ENCODE data around the gene HOXD9. TPM values are rescaled to one million over a fixed set of nuclear protein-coding genes. Genes with fewer than 3 reads are reported as not detected.
A peak's percentile ranks its signal among the peaks of the same experiment; 100 is the strongest.

Gene HOXD9
- polyA plus RNA-seq, 1 of the 3 experiments (the other 2 are of a cell fraction), result 4.8 TPM

DNA sequence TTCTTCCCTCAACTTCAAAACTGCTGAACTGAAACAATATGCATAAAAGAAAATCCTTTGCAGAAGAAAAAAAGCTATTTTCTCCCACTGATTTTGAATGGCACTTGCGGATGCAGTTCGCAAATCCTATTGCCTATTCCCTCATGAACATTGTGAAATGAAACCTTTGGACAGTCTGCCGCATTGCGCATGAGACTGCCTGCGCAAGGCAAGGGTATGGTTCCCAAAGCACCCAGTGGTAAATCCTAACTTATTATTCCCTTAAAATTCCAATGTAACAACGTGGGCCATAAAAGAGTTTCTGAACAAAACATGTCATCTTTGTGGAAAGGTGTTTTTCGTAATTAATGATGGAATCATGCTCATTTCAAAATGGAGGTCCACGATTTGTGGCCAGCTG is 15.4 kb downstream of the HOXD9 start (continued):
- no peak for TF ChIP-seq FOXM1 (IDR thresholded peaks at IDR 0.05; ENCODE audit: low read depth)
- TF ChIP-seq, protein P1, sequence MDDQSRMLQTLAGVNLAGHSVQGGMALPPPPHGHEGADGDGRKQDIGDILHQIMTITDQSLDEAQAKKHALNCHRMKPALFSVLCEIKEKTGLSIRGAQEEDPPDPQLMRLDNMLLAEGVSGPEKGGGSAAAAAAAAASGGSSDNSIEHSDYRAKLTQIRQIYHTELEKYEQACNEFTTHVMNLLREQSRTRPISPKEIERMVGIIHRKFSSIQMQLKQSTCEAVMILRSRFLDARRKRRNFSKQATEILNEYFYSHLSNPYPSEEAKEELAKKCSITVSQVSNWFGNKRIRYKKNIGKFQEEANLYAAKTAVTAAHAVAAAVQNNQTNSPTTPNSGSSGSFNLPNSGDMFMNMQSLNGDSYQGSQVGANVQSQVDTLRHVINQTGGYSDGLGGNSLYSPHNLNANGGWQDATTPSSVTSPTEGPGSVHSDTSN (IDR thresholded peaks at IDR 0.05), result no peak
- no peak for TF ChIP-seq RCOR1 (IDR thresholded peaks at IDR 0.05; ENCODE audit: low read length)
- TF ChIP-seq USF1 (IDR thresholded peaks at IDR 0.05; ENCODE audit: borderline replicate concordance, low read depth), result no peak
- TF ChIP-seq MEF2A (IDR thresholded peaks at IDR 0.05; ENCODE audit: borderline replicate concordance, low read depth), result no peak

- no peaks in the 10 kb centered on the region for H3K27me3 ChIP-seq (ENCODE audit: insufficient read depth)
- peak overlapping the region; percentile 63 to 92 for H3K27ac ChIP-seq (ENCODE audit: low read depth in 2 of 2, low read length in 1 of 2)
- WGBS (ENCODE audit: low lambda C conversion rate), result 28% methylated on average over 14 of the region's 14 CpGs
- H3K9me3 ChIP-seq, result no peaks in the 10 kb centered on the region
- TF ChIP-seq RFX5 (IDR thresholded peaks at IDR 0.05; ENCODE audit: low read length) (no peak), EP300 (IDR thresholded peaks at IDR 0.05; ENCODE audit: borderline replicate concordance in 1 of 2, low read depth in 1 of 2, low read length in 1 of 2) (no peak), CHD2 (IDR thresholded peaks at IDR 0.05; ENCODE audit: low read length, partially characterized antibody) (peak; percentile 9)
- ChIA-PET POLR2A (interaction anchor here (1.4 to 3.0 kb wide), 4 partner anchors 131 to 499 kb away, joined by 4 to 21 read pairs (median 15); partner anchors contain the start of gene MTX2), CTCF (interaction anchor here (0.8 to 26.1 kb wide), 18 partner anchors 8 to 1195 kb away, joined by 3 to 1047 read pairs (median 15); partner anchors contain the start of genes HOXD3, HOXD4 and HOXD9)
- no peak for DNase-seq
- peaks cover 45% of the 10 kb centered on the region for H3K79me2 ChIP-seq (ENCODE audit: insufficient read depth)
- peak overlapping the region; percentile 83 to 86 for H3K4me3 ChIP-seq (ENCODE audit: low read depth in 2 of 2, low read length in 1 of 2)
- H3K9ac ChIP-seq, result peak overlapping the region; percentile 94
- H3K4me1 ChIP-seq (ENCODE audit: control insufficient read depth in 1 of 2, insufficient read depth in 2 of 2, low read depth in 1 of 2, low read length in 1 of 2), result peaks cover 25 to 48% of the 10 kb centered on the region in 2 experiments
- no peaks in the 10 kb centered on the region for H3K9me2 ChIP-seq
- H3F3A ChIP-seq (replicated peaks; ENCODE audit: insufficient read depth), result peaks cover 33% of the 10 kb centered on the region
- H3K4me2 ChIP-seq, result peak overlapping the region; percentile 96
- no peaks in the 10 kb centered on the region for H3K36me3 ChIP-seq (replicated peaks in 1 of 2; ENCODE audit: control insufficient read depth in 1 of 2, insufficient read depth in 2 of 2, low read length in 1 of 2)
- no peaks in the 10 kb centered on the region for H4K20me1 ChIP-seq (ENCODE audit: insufficient read depth)
- H2AFZ ChIP-seq (ENCODE audit: low read depth), result peak overlapping the region; percentile 94
These were observed 16.0 kb downstream of the HOXD9 start for GRCh38 chr2:176138526-176138922.

DNA sequence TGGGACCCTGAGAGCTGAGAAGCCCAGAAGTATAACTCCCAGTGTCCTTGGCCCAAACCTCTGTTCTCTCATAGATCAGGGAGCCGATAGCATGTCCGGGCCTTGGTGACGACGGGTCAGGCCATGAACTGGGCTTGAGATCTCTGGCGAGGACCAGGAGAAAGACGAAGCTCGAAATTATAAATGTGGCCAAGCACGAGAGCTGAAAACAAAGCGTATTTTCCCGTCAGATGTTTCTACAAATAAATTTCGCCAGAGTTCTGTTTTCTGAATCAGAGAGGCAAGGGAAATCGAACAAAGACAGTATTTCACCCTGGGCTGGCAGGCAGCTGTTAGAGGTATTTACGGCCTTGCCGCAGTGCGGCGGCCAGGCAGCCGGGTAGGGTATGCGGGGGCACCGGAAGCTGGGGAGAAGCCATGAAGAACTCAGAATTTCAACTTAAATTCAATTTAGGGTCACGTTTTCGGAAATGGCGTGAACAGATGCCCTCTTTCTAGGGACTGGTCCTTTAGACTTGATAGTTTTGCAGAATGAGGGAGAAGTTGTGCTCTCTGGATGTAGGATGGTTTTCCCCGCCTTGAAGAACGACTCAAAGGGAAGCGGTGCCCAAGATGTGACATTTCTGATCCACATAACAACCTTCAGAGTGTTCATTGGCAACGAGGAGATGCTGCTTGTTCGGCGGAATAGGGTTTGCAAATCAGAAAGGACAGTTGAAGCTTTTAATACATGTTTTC is 16.6 kb downstream of the HOXD9 start:
- Histone ChIP-seq H2AFZ (ENCODE audit: low read depth) (peak overlapping the region; percentile 94), H3K79me2 (ENCODE audit: insufficient read depth) (peaks cover 45% of the 10 kb centered on the region), H3K9ac (peak overlapping the region; percentile 94), H3K27ac (ENCODE audit: low read depth in 2 of 2, low read length in 1 of 2) (peak overlapping the region; percentile 63 to 92), H3K9me2 (no peaks in the 10 kb centered on the region), H3K4me3 (ENCODE audit: low read depth in 2 of 2, low read length in 1 of 2) (peak overlapping the region; percentile 83 to 86), H3K9me3 (no peaks in the 10 kb centered on the region), H3K4me2 (peak overlapping the region; percentile 96), H4K20me1 (ENCODE audit: insufficient read depth) (no peaks in the 10 kb centered on the region), H3K36me3 (replicated peaks in 1 of 2; ENCODE audit: control insufficient read depth in 1 of 2, insufficient read depth in 2 of 2, low read length in 1 of 2) (no peaks in the 10 kb centered on the region), H3K4me1 (ENCODE audit: control insufficient read depth in 1 of 2, insufficient read depth in 2 of 2, low read depth in 1 of 2, low read length in 1 of 2) (peaks cover 20 to 43% of the 10 kb centered on the region in 2 experiments), H3K27me3 (ENCODE audit: insufficient read depth) (no peaks in the 10 kb centered on the region), H3F3A (replicated peaks; ENCODE audit: insufficient read depth) (peaks cover 33% of the 10 kb centered on the region)
- ChIA-PET POLR2A (interaction anchor here (1.2 to 3.0 kb wide), 7 partner anchors 8 to 499 kb away, joined by 4 to 21 read pairs (median 6); partner anchors contain the start of gene MTX2), CTCF (interaction anchor here (0.7 to 26.1 kb wide), 23 partner anchors 8 to 1194 kb away, joined by 3 to 1047 read pairs (median 6); partner anchors contain the start of genes HOXD3, HOXD4 and HOXD9)
- peak; percentile 62 for DNase-seq
- WGBS (ENCODE audit: low lambda C conversion rate), result 30% methylated on average over 28 of the region's 28 CpGs
- TF ChIP-seq, protein P2, sequence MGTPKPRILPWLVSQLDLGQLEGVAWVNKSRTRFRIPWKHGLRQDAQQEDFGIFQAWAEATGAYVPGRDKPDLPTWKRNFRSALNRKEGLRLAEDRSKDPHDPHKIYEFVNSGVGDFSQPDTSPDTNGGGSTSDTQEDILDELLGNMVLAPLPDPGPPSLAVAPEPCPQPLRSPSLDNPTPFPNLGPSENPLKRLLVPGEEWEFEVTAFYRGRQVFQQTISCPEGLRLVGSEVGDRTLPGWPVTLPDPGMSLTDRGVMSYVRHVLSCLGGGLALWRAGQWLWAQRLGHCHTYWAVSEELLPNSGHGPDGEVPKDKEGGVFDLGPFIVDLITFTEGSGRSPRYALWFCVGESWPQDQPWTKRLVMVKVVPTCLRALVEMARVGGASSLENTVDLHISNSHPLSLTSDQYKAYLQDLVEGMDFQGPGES (IDR thresholded peaks at IDR 0.05; ENCODE audit: low read depth, low read length), result no peak
- TF ChIP-seq CHD2 (IDR thresholded peaks at IDR 0.05; ENCODE audit: low read length, partially characterized antibody) (no peak), ZBTB33 (IDR thresholded peaks at IDR 0.05; ENCODE audit: borderline replicate concordance, low read depth) (no peak), POLR2AphosphoS5 (IDR thresholded peaks at IDR 0.05; ENCODE audit: low read depth, low read length) (no peak), FOXJ3 (CRISPR knock-in tag; IDR thresholded peaks at IDR 0.05) (no peak), USF1 (IDR thresholded peaks at IDR 0.05; ENCODE audit: borderline replicate concordance, low read depth) (no peak), RAD21 (IDR thresholded peaks at IDR 0.05; ENCODE audit: low read length) (no peak), TEAD4 (IDR thresholded peaks at IDR 0.05; ENCODE audit: borderline replicate concordance, insufficient read depth) (no peak), SMC3 (IDR thresholded peaks at IDR 0.05; ENCODE audit: low read depth, low read length) (no peak), ELF1 (IDR thresholded peaks at IDR 0.05) (no peak), FOSL2 (IDR thresholded peaks at IDR 0.05; ENCODE audit: borderline replicate concordance, low read depth) (no peak), JUND (IDR thresholded peaks at IDR 0.05) (no peak), TAF1 (IDR thresholded peaks at IDR 0.05; ENCODE audit: borderline replicate concordance, low read depth, low read length) (0 out of 2 replicates have a peak, but pooled peaks have one; percentile 9)
